ENCODE data around the gene CFAP221. TPM values are rescaled to one million over a fixed set of nuclear protein-coding genes. Genes with fewer than 3 reads are reported as not detected.
A peak's percentile ranks its signal among the peaks of the same experiment; 100 is the strongest.

CFAP221 gene
- total and polyA plus RNA-seq, 2 experiments from 2014 or later, result 0.42 to 0.65 TPM

DNA sequence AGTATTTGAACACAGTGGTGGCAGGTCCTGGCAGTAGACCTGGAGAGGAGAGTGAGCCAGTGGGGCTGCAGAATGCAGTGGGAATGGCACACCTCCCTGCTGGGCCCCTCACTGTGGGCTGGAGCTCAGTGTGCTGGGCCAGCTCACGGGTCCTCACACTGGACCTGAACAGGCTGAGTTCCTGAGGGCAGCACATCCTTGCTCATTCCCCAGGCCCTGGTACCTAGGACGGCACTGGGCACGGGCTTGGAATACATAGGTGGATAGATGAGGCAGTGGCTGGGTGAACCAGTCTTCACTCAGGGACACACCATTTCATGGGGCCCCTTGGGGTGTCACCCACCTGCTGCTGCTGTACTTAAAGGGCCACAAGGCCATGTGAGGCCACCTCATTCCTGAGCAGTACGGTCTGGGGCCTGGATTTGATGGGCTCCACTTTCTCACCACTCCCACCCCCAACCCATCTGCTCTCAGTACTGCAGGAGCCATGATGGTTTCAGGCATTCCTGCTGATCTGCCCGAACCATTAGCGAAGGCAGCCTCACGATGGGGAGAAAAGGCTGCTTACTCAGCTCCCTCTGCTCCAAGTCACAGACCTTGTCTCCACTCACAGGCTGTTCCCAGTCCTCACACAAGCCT is 138.9 kb downstream of the CFAP221 start:
- Histone ChIP-seq H3K4me1 (ENCODE audit: insufficient read depth) (peaks cover 5% of the 10 kb centered on the region; the same call in 1 of the 2 replicates), H2AFZ (no peak overlapping the region), H3K9me2 (ENCODE audit: insufficient read depth) (no peaks in the 10 kb centered on the region), H3K79me2 (replicated peaks; ENCODE audit: insufficient read depth) (peaks cover 20% of the 10 kb centered on the region), H3K27me3 (ENCODE audit: insufficient read depth) (no peaks in the 10 kb centered on the region), H3F3A (replicated peaks; ENCODE audit: low read depth) (no peaks in the 10 kb centered on the region; the same call in 1 of the 2 replicates), H4K20me1 (replicated peaks; ENCODE audit: insufficient read depth) (peaks cover 15% of the 10 kb centered on the region), H3K4me2 (no peak overlapping the region), H3K36me3 (ENCODE audit: insufficient read depth) (no peaks in the 10 kb centered on the region), H3K4me3 (no peak overlapping the region), H3K27ac (ENCODE audit: low read depth) (no peak overlapping the region)
- ATAC-seq (no peak; the same call in 2 of the 3 replicates), DNase-seq (ENCODE audit: low spot score) (no peak)
- peaks cover 9% of the 10 kb centered on the region for H3K27me3 Mint-ChIP-seq (ENCODE audit: insufficient read depth, low read depth, poor library complexity)
- H3K9me3 Mint-ChIP-seq, result no peaks in the 10 kb centered on the region
- H3K27ac Mint-ChIP-seq, result peak overlapping the region; percentile 77; the same call in 1 of the 2 replicates
- TF ChIP-seq STAT1 (IDR thresholded peaks at IDR 0.05; ENCODE audit: unreplicated experiment), result no peak
- no peak for TF ChIP-seq EZH2phosphoT487 (IDR thresholded peaks at IDR 0.05; ENCODE audit: unreplicated experiment)
- TF ChIP-seq, protein P1, sequence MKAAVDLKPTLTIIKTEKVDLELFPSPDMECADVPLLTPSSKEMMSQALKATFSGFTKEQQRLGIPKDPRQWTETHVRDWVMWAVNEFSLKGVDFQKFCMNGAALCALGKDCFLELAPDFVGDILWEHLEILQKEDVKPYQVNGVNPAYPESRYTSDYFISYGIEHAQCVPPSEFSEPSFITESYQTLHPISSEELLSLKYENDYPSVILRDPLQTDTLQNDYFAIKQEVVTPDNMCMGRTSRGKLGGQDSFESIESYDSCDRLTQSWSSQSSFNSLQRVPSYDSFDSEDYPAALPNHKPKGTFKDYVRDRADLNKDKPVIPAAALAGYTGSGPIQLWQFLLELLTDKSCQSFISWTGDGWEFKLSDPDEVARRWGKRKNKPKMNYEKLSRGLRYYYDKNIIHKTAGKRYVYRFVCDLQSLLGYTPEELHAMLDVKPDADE (IDR thresholded peaks at IDR 0.05), result no peak
- TF ChIP-seq NANOG (IDR thresholded peaks at IDR 0.05; ENCODE audit: borderline replicate concordance), result no peak
- TF ChIP-seq, protein P2, sequence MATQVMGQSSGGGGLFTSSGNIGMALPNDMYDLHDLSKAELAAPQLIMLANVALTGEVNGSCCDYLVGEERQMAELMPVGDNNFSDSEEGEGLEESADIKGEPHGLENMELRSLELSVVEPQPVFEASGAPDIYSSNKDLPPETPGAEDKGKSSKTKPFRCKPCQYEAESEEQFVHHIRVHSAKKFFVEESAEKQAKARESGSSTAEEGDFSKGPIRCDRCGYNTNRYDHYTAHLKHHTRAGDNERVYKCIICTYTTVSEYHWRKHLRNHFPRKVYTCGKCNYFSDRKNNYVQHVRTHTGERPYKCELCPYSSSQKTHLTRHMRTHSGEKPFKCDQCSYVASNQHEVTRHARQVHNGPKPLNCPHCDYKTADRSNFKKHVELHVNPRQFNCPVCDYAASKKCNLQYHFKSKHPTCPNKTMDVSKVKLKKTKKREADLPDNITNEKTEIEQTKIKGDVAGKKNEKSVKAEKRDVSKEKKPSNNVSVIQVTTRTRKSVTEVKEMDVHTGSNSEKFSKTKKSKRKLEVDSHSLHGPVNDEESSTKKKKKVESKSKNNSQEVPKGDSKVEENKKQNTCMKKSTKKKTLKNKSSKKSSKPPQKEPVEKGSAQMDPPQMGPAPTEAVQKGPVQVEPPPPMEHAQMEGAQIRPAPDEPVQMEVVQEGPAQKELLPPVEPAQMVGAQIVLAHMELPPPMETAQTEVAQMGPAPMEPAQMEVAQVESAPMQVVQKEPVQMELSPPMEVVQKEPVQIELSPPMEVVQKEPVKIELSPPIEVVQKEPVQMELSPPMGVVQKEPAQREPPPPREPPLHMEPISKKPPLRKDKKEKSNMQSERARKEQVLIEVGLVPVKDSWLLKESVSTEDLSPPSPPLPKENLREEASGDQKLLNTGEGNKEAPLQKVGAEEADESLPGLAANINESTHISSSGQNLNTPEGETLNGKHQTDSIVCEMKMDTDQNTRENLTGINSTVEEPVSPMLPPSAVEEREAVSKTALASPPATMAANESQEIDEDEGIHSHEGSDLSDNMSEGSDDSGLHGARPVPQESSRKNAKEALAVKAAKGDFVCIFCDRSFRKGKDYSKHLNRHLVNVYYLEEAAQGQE (IDR thresholded peaks at IDR 0.05; ENCODE audit: unreplicated experiment), result no peak
- no peak for TF ChIP-seq CREB1 (CRISPR knock-in tag; IDR thresholded peaks at IDR 0.05; ENCODE audit: low read depth)
- TF ChIP-seq ZNF462 (CRISPR knock-in tag; IDR thresholded peaks at IDR 0.05), result no peak
- no peak for TF ChIP-seq ZNF114 (CRISPR knock-in tag; IDR thresholded peaks at IDR 0.05)
- no peak for TF ChIP-seq POLR2AphosphoS5 (IDR thresholded peaks at IDR 0.05; ENCODE audit: low read depth)
- no peak for TF ChIP-seq CTCF (conservative IDR thresholded peaks at IDR 0.05; ENCODE audit: low read depth in 2 of 2)
- no peak overlapping the region; the same call in 2 of the 3 replicates for H3K4me3 Mint-ChIP-seq
- H3K36me3 Mint-ChIP-seq (ENCODE audit: low read depth), result peaks cover 30% of the 10 kb centered on the region
- H3K4me1 Mint-ChIP-seq, result peaks cover 42% of the 10 kb centered on the region

Measured in GM23338 (cell line).